GM12892 (cell line): ENCODE data around the gene PASK.

ENCODE experiments used
- POLR2A ChIP-seq: IDR thresholded peaks from 2 replicates; pipeline ENCODE4 v1.6.1; 2011; ENCODE audit warnings: low read depth, low read length, control low read depth
- POLR2AphosphoS5 ChIP-seq: IDR thresholded peaks from 2 replicates; pipeline ENCODE4 v1.6.1; 2011; ENCODE audit warnings: low read depth, low read length, control low read depth

DNA sequence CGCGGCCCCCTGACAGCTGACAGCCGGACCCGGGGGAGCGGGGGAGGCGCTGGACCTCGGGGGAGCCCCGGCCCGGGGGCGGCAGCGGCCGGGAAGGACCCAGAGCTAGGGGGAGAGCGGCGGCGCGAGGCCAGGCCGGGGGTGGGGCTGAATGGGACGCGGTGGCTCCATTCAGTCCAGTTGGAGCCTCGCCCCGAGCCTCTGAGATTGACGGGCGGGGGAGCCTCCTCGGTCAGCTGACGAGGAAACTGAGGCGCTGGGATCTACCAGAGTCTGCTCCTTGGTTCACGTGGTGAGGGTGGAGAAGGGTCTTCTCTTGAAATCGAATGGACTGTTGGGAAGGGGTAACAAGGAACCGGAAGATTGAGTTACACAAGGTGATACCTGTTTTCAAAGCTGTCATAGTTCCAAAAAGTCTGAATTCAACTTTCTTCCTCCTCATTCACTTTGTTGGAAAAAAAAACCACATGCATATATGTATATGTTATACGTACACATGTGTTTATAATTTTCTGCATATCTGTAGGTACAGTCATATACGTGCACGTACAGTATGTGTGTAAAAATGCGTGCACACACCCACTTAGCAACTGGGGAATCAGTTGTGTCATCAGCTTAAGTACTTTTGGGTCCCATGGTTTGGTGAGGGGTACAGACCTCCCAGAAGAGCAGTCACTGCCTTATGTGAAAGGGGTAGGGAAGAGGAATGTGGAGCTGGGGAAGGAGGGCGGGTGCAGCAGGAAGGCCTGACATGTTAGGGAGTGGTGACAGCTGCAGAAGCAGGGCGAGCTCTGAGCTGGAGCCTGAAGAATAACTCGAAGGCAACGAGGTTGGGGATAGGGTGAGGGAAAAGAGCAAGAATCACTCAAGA is 1.6 kb upstream of the PASK start:
- TF ChIP-seq POLR2A (no peak), POLR2AphosphoS5 (no peak)
